Natural killer cell treated with Interleukin-12 subunit alpha and Interleukin-12 subunit beta and Interleukin-15 and Interleukin-18, amount 100 ng/mL, for 72 hours (primary cell): ENCODE results near the gene OSER1. TPM values are rescaled to one million over a fixed set of nuclear protein-coding genes. Genes with fewer than 3 reads are reported as not detected.

Experiments used
- ATAC-seq, 2 donors: fragments of 150-1000 bp; cut with Tn5 transposase in 1 of 2; sonication (Bioruptor Pico), chemical (Tn5 transposase) in 1 of 2; 2 replicates each; pipeline ENCODE4 v1.10.0; 2021
- DNase-seq: peaks from one replicate; pipeline ENCODE4 v3.0.0; 2022; ENCODE audit warnings: low spot score
- H3K27ac Mint-ChIP-seq, 2 donors: 1 replicate in 1 of 2; 2 replicates in 1 of 2; pipeline ENCODE4 v1.8.0; 2022; ENCODE audit warnings: mixed read lengths in 2 of 2, mild to moderate bottlenecking in 1 of 2, moderate library complexity in 1 of 2
- H3K27me3 Mint-ChIP-seq, 2 donors: 1 replicate in 1 of 2; 2 replicates in 1 of 2; pipeline ENCODE4 v1.8.0; 2022; ENCODE audit warnings: mixed read lengths in 2 of 2
- H3K36me3 Mint-ChIP-seq: one replicate; pipeline ENCODE4 v1.8.0; 2022; ENCODE audit warnings: mixed read lengths
- H3K4me1 Mint-ChIP-seq, 2 donors: 1 replicate in 1 of 2; 2 replicates in 1 of 2; pipeline ENCODE4 v1.8.0; 2022; ENCODE audit warnings: low read depth in 2 of 2, mixed read lengths in 2 of 2, mild to moderate bottlenecking in 1 of 2
- H3K4me3 Mint-ChIP-seq: one replicate; pipeline ENCODE4 v1.8.0; 2022; ENCODE audit warnings: mixed read lengths
- H3K9me3 Mint-ChIP-seq: 2 replicates; pipeline ENCODE4 v1.8.0; 2022; ENCODE audit warnings: mixed read lengths
- total RNA-seq, 2 donors: library from RNA; stranded (reverse); gene quantifications; one replicate each; pipeline ENCODE4 v1.2.3, GENCODE V29; 2022

OSER1 gene
- total RNA-seq, 2 donors from 2014 or later: 21.9 to 27.0 TPM

DNA sequence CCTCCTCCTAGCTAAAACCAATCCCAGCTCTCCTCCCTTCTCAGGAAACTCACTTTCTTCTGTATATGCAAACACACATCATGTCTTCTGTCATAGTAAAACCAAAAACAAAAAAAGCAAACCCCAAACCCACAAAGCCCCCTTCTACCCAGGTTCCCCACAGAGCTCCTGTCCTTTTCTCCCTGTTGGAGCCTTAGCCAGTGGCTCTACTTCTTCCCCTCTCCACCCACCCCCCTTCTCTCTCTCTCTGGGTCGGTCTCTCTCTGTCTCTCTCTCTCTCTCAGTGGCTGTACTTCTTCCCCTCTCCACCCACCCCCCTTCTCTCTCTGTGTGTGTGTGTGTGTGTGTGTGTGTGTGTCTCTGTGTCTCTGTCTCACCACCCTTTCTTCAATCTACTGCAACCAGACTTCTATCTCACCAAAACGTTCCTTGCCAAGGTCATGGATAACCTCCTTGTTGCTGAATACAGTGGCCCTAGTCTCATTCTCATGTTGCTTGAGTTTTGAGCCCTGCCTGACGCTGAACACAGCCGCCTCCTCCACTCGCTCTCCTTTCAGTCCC lies 8.7 kb upstream of the OSER1 start:
- Mint-ChIP-seq H3K4me3 (peak overlapping the region; percentile 86), H3K27ac (peak overlapping the region; percentile 4 to 7), H3K4me1 (peaks cover 33 to 41% of the 10 kb centered on the region in 2 donors), H3K9me3 (no peaks in the 10 kb centered on the region), H3K27me3 (no peaks in the 10 kb centered on the region), H3K36me3 (peaks cover 4% of the 10 kb centered on the region)
- ATAC-seq: peak; percentile 11 to 16
- no peak for DNase-seq

- H3K36me3 Mint-ChIP-seq: peaks cover 4% of the 10 kb centered on the region
- ATAC-seq: no peak
- no peaks in the 10 kb centered on the region for H3K27me3 Mint-ChIP-seq
- H3K4me3 Mint-ChIP-seq: peak overlapping the region; percentile 86
- H3K9me3 Mint-ChIP-seq: no peaks in the 10 kb centered on the region
- H3K4me1 Mint-ChIP-seq: peaks cover 33 to 41% of the 10 kb centered on the region in 2 donors
- DNase-seq: no peak
- peak overlapping the region; percentile 51 to 62 for H3K27ac Mint-ChIP-seq
Observed at GRCh38 chr20:44218446-44218845, 7.9 kb upstream of the OSER1 start.

GRCh38 chr20:44217342-44218092 lies 6.9 kb upstream of the OSER1 start:
- peak overlapping the region; percentile 51 to 62 for H3K27ac Mint-ChIP-seq

DNA sequence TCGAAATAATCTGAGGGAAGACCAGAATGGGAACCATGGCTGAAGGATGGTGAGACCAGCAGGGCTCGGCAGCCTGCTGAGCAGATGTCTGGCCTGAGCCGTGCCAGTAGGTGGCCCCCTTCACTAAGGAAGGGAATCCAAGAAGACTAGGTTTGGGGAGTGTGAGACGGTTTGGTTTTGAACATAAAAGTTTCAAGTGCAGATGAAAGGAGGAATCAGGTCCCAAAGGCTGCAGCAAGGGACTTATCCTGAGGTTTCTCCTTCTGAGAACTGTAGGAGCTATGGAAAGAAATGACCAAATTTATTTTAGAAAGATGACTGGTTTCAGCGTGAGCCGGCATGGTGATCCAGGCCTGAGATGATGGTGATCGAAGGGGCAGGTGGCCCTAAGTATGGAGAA lies 4.6 kb upstream of the OSER1 start:
- peaks cover 40 to 52% of the 10 kb centered on the region in 2 donors for H3K4me1 Mint-ChIP-seq
- no peak overlapping the region for H3K4me3 Mint-ChIP-seq
- DNase-seq (no peak), ATAC-seq (no peak)
- H3K36me3 Mint-ChIP-seq: peaks cover 5% of the 10 kb centered on the region
- no peaks in the 10 kb centered on the region for H3K9me3 Mint-ChIP-seq
- H3K27me3 Mint-ChIP-seq: no peaks in the 10 kb centered on the region
- H3K27ac Mint-ChIP-seq: peak overlapping the region in 1 of 2 donors; percentile 33

More at GRCh38 chr20:44217342-44218092, 6.9 kb upstream of the OSER1 start:
- H3K27me3 Mint-ChIP-seq: no peaks in the 10 kb centered on the region
- H3K4me3 Mint-ChIP-seq: peak overlapping the region; percentile 86
- H3K4me1 Mint-ChIP-seq: peaks cover 33 to 41% of the 10 kb centered on the region in 2 donors
- H3K9me3 Mint-ChIP-seq: no peaks in the 10 kb centered on the region
- DNase-seq (peak; percentile 75), ATAC-seq (peak; percentile 63 to 75)
- peaks cover 4% of the 10 kb centered on the region for H3K36me3 Mint-ChIP-seq

- Mint-ChIP-seq H3K9me3 (no peaks in the 10 kb centered on the region), H3K27me3 (no peaks in the 10 kb centered on the region), H3K4me3 (no peak overlapping the region), H3K36me3 (peaks cover 10% of the 10 kb centered on the region), H3K4me1 (peaks cover 43 to 50% of the 10 kb centered on the region in 2 donors), H3K27ac (no peak overlapping the region)
- ATAC-seq: no peak
- no peak for DNase-seq
Observed at GRCh38 chr20:44212792-44213191, 2.2 kb upstream of the OSER1 start.

DNA sequence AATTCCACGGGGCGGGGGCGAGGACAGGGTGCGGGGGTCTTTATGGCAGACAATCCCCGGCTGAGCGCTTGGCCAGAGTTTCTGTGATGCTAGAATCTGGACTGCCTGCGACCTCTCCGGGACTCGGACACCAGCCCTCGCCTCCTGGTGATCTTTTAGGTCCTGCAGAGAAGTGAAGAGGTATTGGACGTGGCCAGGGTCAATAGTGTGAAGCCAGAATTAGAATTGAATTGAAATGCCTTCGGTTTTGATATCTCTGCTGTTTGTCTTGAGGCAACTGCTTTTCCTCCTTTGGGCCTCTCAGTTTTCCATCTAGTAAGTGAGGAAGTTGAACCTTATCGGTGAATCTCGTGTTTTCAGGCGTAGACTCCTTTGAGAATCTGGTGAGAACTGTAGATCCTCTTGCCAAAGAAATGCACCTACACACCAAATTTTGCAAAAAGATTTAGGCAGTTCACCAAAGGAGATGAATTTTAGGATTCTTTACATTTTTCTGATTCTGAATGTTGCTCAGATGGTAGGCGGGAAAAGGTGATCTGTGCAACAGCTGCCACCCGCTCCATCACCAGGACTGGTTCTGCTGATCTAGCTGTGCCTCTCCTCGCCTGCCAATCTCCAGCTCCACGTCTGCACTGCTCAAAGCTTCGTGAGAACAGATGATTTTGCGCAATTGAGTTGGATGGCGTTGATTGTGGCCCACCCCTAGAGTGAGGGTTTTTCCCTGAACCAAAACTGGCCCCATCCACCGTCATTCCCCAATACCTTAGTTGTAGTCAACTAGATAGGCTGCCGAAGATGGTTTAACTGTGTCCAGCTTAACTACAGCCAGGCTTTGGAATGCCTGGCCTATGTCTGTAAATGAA lies 837 bp upstream of the OSER1 start:
- Mint-ChIP-seq H3K9me3 (no peaks in the 10 kb centered on the region), H3K36me3 (peaks cover 12% of the 10 kb centered on the region), H3K4me3 (peak overlapping the region; percentile 100), H3K27me3 (no peaks in the 10 kb centered on the region), H3K27ac (peak overlapping the region; percentile 94 to 97), H3K4me1 (peaks cover 43 to 44% of the 10 kb centered on the region in 2 donors)
- no peak for DNase-seq
- ATAC-seq: no peak

DNA sequence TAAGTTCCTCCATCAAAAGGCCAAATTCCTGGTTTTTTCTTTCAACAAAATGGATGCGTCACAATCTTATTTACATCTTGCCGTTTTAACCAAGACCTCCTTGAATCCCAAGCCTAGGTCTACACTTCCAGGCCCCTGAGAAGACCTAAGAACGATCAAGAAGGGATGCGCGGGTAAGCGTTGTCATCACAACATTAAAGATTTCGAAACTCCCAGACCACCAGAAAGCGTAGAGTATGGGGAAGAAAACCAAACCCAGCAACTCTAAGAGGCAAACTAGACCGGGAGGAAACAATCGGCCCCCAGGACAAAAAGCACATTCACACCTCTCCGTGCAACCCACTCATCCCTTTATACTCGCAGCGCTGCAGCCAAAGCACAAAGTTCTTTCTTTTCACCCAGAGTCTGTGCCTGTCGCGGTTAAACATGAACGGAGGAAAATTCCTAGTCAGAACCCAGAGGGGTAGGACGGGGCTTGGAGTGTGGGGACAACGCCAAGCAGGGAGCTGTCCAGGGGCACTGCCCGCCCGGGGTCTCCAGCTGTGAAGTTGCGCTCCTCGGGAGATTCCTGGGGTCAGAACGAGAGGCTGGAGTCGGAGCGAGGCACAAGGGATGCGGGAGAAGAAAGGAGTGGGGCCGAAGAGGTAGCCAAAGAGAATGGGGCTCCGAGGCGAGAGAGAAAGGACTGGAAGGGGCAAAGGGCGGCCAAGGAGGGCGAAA lies 725 bp downstream of the OSER1 start:
- no peak for DNase-seq
- Mint-ChIP-seq H3K27ac (peak overlapping the region; percentile 94 to 97), H3K36me3 (peaks cover 10% of the 10 kb centered on the region), H3K4me3 (peak overlapping the region; percentile 100), H3K4me1 (peaks cover 36 to 41% of the 10 kb centered on the region in 2 donors), H3K9me3 (no peaks in the 10 kb centered on the region), H3K27me3 (no peaks in the 10 kb centered on the region)
- no peak for ATAC-seq

DNA sequence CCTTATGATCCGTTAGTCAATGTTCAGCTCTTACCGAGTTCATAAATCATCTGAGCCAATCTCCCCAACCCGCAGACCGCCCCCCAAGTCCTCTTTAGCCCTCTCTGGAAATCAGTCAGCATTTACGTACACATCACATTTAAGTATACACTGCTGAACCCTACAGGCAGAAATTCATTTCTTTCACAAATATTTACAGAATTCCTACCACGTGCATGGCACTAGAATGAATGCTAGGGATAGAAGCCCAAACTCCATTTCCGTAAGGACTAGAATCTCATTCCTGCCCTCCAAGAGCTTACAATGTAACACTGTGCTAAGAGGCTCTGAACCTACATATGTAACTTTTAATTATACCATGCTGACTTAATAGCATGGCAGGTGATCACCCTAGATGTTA lies 1.8 kb downstream of the OSER1 start:
- Mint-ChIP-seq H3K9me3 (no peaks in the 10 kb centered on the region), H3K4me1 (peaks cover 41 to 46% of the 10 kb centered on the region in 2 donors), H3K27me3 (no peaks in the 10 kb centered on the region), H3K36me3 (peaks cover 10% of the 10 kb centered on the region), H3K4me3 (peak overlapping the region; percentile 100), H3K27ac (peak overlapping the region; percentile 94 to 97)
- DNase-seq (no peak), ATAC-seq (no peak)

DNA sequence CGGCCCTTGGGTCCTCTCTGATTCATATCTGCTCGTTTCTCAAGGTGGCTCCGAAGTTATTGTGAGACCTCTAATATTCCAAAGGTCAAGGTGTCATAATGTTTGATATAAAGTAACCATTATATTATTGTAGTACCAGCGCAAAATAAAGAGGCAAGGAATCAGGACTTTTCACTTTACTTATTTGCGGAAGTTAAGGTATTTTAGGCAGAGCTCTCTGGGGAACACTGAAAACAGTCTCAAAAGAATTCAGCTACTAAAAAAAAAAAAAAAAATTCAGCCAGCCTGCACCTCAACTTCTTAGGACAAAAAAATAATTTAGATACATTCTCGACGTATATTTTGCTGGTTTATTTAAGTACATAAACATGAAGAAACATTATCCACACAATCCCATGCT lies 2.4 kb downstream of the OSER1 start:
- peaks cover 47 to 49% of the 10 kb centered on the region in 2 donors for H3K4me1 Mint-ChIP-seq
- H3K27me3 Mint-ChIP-seq: no peaks in the 10 kb centered on the region
- peak overlapping the region; percentile 100 for H3K4me3 Mint-ChIP-seq
- H3K9me3 Mint-ChIP-seq: no peaks in the 10 kb centered on the region
- ATAC-seq (no peak), DNase-seq (no peak)
- peaks cover 14% of the 10 kb centered on the region for H3K36me3 Mint-ChIP-seq
- H3K27ac Mint-ChIP-seq: peak overlapping the region in 1 of 2 donors; percentile 94

GRCh38 chr20:44207126-44207723 lies 3.3 kb downstream of the OSER1 start:
- no peaks in the 10 kb centered on the region for H3K27me3 Mint-ChIP-seq
- H3K9me3 Mint-ChIP-seq: no peaks in the 10 kb centered on the region
- H3K4me3 Mint-ChIP-seq: peak overlapping the region; percentile 33
- peaks cover 14% of the 10 kb centered on the region for H3K36me3 Mint-ChIP-seq
- H3K4me1 Mint-ChIP-seq: peaks cover 47 to 49% of the 10 kb centered on the region in 2 donors
- DNase-seq (no peak), ATAC-seq (no peak)
- H3K27ac Mint-ChIP-seq: peak overlapping the region in 1 of 2 donors; percentile 25

GRCh38 chr20:44206132-44206531 lies 4.4 kb downstream of the OSER1 start:
- Mint-ChIP-seq H3K4me1 (peaks cover 44 to 47% of the 10 kb centered on the region in 2 donors), H3K4me3 (no peak overlapping the region), H3K27me3 (no peaks in the 10 kb centered on the region), H3K36me3 (peaks cover 21% of the 10 kb centered on the region), H3K9me3 (no peaks in the 10 kb centered on the region), H3K27ac (peak overlapping the region in 1 of 2 donors; percentile 13)
- no peak for DNase-seq
- no peak for ATAC-seq

DNA sequence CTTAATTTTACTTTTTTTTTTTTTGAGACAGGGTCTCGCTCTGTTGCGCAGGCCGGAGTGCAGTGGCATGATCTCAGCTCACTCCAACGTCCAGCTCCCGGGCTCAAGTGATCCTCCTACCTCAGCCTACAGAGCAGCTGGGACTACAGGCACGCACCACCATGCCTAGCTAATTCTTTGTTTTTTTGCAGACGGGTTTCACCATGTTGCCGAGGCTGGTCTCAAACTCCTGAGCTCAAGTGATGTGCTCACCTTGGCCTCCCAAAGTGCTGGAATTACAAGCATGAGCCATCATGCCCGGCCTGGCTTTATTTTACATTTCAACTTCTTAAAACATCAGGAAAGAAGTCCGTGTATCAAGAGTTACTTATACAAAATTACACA lies 5.7 kb downstream of the OSER1 start:
- Mint-ChIP-seq H3K4me1 (peaks cover 42 to 48% of the 10 kb centered on the region in 2 donors), H3K9me3 (no peaks in the 10 kb centered on the region), H3K27ac (peak overlapping the region in 1 of 2 donors; percentile 69), H3K27me3 (no peaks in the 10 kb centered on the region), H3K36me3 (peaks cover 28% of the 10 kb centered on the region), H3K4me3 (no peak overlapping the region)
- DNase-seq (no peak), ATAC-seq (no peak)
